DND-41 (cell line): Measurements from ENCODE around the gene CACNA1F.

Experiments used
- EZH2 ChIP-seq: IDR thresholded peaks from 3 replicates; pipeline ENCODE4 v1.6.1; 2012; ENCODE audit warnings: borderline replicate concordance, low read depth, mild to moderate bottlenecking, moderate library complexity, low read length, inconsistent platforms; ENCODE audit not compliant: severe bottlenecking
- TF ChIP-seq, protein P1 (sequence below): IDR thresholded peaks from 2 replicates; pipeline ENCODE4 v1.5.1; 2012; ENCODE audit warnings: borderline replicate concordance, low read length, moderate library complexity, mild to moderate bottlenecking; ENCODE audit not compliant: poor library complexity, severe bottlenecking; ENCODE audit errors: extremely low read depth

DNA sequence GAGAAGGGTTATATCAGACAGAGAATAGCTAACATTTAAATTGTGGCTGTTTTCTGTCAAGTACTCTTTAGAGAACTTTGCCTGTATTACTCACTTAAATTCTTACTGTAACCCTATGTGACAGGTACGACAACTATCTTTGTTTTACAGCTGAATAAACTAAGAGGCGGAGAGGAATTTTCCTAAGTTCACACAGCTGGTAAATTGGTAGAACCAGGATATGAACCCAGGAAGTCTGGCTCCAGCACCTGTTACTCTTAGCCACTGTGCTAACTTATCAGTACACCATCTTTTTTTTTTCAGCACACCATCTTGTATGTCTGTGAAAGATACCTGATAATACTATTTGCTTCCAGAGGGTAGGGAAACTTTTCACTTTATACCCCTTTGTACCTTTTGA is 31.1 kb downstream of the CACNA1F start:
- TF ChIP-seq EZH2: no peak
- TF ChIP-seq, protein P1, sequence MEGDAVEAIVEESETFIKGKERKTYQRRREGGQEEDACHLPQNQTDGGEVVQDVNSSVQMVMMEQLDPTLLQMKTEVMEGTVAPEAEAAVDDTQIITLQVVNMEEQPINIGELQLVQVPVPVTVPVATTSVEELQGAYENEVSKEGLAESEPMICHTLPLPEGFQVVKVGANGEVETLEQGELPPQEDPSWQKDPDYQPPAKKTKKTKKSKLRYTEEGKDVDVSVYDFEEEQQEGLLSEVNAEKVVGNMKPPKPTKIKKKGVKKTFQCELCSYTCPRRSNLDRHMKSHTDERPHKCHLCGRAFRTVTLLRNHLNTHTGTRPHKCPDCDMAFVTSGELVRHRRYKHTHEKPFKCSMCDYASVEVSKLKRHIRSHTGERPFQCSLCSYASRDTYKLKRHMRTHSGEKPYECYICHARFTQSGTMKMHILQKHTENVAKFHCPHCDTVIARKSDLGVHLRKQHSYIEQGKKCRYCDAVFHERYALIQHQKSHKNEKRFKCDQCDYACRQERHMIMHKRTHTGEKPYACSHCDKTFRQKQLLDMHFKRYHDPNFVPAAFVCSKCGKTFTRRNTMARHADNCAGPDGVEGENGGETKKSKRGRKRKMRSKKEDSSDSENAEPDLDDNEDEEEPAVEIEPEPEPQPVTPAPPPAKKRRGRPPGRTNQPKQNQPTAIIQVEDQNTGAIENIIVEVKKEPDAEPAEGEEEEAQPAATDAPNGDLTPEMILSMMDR: no peak
